ENCODE measurements around the gene MICAL2.

The MICAL2 gene

DNA sequence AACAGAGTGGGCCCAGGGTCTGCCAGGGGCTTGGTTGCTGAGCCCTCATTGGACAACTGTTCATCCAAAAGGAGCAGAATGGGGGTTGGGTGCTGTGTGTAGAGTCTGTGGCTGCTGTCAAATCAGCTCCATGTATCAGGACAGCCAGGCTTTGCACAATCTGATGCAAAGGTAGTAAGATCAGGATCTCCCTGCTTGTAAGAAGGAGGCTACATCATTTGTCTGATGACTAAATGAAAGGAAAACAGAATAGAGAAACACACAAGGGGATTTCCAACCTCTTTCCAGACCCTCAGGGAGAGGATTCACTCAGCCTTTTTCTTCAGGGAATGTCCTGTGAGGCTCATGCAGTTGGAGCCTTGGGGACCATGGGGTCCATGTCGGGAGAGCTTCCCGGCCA is 7.2 kb downstream of the MICAL2 start:
- no peak for DNase-seq (ENCODE audit: low read depth in 3 of 3)

DNA sequence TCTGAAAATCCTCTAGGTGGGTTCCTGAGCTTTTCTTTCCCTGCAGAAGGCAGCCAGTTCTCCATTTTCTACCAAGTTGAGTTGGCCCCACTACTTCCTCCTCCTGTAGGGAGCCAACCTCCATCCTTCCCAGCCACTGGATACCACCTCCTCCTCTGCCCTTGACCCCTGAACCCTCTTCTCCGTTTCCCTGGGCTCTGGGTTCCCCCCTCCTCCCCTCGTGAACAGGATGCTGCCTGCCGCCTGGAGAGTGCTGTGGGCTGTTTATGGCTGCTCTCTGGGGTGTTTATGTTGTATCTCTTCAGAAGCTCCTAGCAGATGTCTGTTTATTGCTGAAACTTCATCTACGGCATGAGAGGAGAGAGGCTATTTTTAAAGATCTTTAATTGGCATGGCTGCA is 8.6 kb downstream of the MICAL2 start:
- DNase-seq (ENCODE audit: low read depth in 3 of 3) = no peak

DNA sequence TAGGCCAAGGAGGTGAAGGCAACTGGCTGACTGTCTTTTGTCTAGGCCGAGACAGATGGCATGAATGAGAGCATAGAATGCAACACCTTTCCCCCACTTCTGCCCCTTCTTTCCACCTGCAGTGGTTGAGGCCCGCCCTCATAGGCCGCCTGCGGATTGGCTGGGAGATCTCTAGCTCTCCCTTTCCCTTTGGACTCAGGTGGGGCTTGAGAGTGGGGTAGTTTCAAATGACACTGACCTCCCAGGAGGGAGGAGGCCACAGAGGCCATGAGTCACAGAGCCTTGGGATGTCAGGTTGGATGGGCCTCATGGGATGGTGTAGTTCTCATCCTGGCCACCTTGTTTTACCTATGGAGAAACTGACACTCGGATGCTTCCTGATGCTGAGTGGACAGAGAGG is 9.1 kb downstream of the MICAL2 start:
- no peak for DNase-seq (ENCODE audit: low read depth in 3 of 3)

DNA sequence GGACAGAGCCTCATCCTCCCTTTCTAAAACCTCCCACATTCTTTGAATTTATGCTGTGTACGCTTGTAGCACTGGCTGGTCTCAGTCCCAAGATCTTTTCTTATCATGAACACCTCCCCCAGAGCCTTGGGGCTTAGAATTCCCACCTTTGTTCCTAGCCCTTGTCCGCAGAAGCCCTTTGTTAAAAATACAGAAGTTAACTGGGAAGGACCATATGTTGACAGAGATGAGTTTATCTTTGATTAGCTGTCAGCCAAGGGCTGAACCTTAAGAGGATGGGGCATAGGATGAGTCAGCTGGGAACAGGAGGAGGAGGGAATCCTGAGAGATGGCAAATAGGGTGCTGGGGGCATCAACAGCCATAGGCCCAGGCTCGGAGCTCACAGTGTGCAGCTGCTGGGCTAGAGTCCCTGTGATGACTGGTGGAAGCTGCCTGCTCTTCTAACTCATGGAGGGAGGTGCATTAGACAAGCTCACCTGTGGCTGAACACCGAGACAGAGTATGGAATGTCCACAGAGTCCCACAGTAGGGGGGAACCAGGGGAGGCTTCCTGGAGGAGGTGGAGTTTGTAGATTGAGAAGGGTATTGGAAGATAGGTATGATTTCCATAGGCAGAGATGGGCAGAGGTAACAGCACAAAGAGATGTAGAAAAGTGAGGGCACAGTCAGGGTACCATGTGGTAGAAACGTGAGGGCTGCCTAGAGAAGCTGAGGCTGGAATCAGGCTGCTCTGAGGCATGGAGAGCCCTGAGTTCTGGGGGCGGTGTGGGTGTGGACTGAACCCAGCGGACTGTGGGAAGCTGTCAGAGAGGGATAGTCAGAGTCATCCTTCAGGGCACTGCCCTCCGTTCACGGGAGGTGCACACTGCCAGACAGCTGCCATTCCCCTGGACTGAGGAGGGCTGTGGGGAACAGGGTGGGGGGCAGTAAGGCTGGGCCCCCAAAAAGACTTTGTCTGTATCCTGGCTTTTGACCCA is 9.9 kb downstream of the MICAL2 start:
- no peak for DNase-seq (ENCODE audit: low read depth in 3 of 3)

DNA sequence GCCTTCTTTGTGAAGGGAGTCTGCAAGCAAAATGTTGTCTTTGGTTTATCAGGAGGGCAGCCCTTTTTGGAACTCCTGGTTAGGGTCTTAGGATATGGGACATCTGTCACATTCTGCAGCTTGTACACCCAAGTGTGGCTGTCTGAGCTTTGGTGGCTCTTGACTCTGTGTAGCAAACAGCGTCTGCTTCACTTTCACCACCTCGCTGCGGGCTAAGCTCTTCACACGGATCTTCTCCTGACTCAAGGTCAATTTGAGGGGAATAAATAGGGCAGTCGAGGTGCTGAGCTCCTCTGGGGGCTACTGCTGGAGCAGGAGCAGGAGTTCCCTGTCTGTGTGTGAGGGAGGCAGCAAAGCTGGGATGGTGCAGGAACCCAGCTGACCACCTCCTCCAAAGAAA is 10.6 kb downstream of the MICAL2 start:
- DNase-seq (ENCODE audit: low read depth in 3 of 3) = no peak

DNA sequence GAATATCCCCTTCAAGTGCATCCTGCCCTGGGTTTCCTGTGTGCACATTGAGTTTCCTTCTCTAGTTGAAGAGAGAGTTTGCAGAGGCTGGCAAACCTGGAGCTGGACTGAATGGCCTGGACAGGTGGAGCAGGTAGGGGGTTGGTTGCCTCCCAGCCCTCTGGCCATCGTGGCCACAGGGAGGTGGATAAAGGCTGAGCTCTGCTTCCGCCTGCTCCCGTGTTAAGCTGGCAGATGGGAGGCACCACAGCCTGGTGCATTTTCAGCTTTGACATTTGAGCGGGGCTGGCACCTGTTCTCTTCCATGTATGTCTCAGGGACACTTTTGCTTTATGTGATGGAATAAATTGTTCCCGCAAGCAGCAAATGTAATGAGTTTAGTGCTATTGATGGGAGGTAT is 11.1 kb downstream of the MICAL2 start:
- DNase-seq (ENCODE audit: low read depth in 3 of 3) = no peak

DNA sequence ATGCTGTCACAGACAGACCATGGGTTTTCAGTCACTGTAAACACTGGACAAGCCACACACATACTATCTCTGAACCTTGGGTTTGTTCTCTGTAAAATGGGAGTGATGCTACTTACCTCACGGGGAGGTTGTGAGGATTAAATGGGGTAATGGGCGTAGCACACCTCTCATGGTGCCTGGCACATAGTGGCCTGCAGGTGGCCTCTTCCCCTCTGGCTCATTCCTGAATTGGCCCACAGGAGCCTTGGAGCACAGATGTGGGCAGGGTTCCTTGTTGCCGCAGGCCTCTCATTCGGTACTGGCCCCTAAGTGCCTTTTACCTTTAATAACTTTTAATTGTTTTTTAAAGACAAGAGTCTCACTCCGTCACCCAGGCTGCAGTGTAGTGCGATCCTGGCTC is 11.7 kb downstream of the MICAL2 start:
- DNase-seq (ENCODE audit: low read depth in 3 of 3) = no peak

DNA sequence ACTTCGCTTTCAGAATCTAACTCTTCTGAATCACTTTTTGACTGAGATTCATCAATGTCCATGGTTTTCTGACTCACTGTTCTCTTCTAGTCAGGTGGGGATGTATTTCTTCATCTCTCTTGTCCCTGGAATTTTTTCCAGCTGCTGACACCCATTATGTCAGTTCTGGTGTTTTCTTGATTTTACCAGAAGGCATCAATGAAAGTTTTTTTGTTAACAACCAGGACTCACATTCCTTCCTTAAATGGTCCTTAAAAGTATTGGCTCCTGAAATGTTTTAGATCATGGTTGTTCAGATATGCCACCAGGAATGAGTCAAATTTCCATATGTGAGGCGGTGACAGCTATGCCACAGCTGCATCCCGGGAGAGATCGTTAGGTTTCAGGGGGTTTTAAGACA is 12.9 kb downstream of the MICAL2 start:
- no peak for DNase-seq (ENCODE audit: low read depth in 3 of 3)

DNA sequence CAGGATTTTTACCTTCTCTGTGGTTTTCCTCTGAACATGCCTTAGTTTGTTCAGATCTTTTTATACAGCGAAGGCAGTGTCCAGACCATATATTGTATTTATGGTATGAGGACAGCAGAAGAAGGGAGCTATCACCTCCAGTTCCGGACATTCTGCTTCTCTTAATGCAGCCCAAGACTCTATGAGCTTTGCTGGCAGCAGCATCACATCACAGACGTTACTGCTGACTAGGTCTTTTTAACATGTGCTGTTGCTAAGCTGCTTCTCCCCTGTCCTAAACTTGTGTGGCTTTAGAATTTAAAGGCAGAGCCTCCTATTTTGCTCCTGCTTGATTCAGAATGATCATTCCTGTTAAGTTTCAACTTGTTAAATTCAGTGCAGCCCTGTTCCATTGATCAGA is 13.4 kb downstream of the MICAL2 start:
- no peak for DNase-seq (ENCODE audit: low read depth in 3 of 3)

DNA sequence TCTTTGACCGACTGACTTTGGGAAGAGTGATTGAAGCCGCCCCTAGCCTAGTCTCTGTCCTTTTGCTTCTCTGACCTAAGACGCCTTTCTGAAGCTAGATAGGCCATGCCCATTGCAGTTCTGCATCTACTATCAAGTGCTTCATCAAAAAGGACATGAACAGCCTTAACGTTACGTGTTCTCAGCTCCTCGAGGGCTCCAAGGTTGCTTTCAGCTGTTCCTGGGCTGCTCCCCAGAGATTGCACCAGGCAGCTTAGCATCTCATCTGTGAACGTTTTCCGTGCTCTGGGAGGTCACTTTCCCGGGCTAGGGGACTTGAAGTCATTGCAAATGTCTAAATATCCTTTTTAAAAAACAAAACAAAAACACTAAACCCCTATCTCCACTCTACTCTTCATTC is 13.9 kb downstream of the MICAL2 start:
- no peak for DNase-seq (ENCODE audit: low read depth in 3 of 3)

DNA sequence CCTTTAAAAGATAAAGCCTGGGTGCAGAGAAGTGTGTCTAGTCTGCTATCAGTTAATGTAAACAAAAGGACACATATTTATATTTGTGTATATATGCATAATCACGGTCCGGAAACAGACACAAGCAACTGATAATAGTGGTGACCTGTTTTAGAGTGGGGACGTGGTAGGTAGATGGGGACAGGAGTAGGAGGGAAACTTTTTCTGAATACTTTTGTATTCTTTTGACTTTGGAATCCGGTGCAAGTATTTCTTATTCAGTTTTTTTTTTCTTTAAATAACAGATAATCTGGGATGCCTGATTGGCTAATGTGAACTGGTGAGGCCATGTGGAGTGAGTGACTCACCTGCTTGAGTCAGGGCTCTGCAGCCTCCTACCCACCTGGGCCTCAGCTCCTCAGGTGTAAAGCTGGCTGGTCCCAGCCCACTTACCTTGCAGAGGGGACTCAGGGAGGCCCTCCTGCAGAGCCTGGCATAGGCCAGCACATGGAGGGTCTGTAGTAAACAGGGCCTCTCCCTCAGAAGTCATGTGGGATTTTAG is 15.3 kb downstream of the MICAL2 start:
- DNase-seq (ENCODE audit: low read depth in 3 of 3) = no peak

DNA sequence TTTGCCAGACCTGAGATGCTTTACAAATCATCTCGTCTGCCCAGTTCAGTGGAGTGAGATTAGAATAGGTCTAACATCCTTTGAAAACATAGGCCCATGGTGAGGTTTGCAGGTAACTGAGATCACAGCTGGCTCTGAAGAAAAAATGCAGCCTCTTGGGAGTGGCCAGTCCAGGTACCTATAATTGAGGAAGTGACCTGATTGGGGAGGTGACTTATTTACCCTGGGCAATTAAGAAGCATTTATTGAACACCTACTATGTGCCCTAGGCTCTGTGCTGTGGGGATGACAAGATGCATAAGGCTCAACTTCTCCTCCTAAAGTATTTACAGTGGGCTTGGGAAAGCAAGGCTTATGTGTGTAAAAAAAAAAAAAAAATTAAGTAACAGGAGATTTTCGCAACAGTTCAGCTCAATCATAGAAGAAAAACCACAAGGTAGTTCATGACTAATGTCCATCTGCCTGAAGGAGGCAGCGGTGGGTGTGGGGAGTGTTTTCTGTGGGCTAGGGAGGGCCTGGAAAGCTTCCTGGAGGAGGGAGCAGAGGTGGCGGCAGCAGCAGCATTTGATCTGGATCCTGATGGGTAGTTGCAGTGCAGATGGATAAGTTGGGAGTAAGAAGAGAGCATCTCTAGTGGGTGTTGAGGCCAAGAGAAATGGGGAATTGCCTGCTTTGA is 16.1 kb downstream of the MICAL2 start:
- no peak for DNase-seq (ENCODE audit: low read depth in 3 of 3)

DNA sequence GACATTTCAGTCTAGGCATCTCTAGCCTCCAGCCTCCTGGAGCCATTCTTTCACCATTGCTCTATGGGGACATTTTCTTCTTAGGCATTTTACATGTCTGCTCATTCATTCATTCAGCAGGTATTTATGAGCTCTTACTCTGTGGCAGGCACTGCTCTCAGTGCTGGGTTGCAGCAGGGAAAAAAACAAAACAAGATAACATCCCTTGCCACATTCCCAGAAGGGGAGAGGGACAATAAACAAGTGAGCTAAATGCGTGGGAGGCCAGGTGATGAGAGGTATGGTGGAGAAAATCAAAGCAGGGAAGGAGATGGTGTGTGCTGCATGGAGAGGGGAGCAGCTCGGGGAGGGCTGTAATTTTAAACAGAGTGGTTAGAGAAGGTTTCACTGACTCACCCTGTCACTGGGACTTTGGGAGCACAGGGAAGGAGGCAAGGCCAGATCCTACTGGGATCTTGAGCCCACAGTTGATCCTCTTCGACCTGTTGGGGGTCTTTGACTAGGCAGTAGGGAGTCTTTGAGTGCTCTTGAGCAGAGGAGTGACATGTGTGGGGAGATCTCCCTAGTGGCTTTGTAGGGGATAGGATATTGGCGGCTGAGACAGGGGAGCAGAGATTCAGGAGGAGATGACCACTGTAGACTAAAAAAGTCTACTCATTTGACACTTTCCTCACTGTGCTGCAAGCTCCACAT is 17.0 kb downstream of the MICAL2 start:
- DNase-seq (ENCODE audit: low read depth in 3 of 3) = no peak

DNA sequence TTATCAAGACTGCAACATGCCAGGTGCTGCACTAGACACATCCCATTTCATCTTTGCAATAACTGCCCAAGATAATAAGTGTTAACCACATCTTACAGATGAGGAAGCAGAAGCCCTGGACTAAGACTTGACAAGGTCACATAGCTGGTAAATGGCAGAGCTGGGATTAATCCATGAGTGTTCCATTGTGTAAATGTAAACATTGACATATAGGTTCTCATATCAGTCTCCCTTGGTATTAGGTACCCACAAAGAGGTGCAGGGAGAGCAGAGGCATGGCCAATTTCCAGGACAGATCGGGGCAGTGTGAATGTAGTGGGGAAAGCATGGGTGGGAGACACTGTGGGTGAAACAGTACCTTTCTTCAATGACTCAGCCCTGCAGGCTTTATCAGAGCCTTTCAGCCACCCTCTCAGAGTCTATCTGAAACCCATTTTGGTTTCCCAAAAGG is 17.9 kb downstream of the MICAL2 start:
- DNase-seq (ENCODE audit: low read depth in 3 of 3) = no peak

DNA sequence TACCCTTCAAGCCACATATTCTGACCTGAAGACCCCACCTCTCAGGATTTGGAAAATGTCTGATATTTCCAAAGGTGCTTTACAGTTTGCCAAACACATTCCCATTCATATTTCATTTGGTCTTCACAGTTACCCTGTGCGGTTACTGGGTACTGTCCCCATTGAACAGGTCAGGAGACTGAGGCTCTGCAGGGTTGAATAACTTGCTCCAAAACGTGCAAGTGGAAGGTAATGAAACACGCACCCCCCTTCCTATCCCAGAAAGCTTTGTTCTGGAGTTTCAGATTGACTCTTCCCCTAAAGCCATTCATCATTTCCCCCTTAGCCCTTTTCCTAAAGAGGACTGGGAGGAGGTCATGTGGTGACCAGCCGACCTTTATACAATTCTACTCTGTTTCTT is 18.8 kb downstream of the MICAL2 start:
- no peak for DNase-seq (ENCODE audit: low read depth in 3 of 3)

DNA sequence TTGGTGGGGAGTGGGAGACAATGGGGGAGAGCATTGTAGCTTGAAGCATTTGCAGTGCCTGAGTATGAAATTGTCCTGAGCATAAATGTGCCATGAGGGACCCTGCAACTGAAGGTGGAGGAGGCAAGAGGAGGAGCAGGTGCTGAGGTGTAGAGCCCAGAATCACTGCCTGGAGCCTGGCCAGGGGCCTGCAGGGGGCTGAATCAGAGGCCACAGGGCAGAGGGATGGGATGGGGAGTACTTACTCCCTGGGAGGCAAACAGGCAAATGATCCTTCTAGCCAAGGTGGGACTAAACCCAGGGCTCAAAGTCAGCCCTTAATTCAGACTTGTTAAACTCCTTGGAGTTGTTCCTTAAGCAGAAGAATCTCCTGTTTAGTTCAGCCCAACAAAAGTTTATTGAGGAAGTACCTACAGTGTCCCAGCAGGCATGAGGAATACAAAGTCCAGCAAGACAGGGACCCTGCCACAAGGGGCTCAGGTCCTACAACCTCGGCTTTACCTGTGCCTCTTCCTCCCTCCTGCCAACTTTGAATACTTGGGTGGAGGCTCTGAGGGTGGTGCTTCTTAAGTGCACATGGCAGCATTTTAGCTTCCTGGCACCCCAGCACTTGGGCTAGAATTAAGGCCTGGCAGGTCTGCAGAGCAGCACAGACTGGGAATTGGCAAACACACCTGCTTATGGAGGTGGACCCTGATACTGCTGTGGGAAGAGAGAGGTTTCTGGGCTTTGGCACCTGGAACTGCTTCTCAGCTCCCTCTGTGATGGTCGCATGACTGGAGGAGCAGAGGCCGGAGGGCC is 20.0 kb downstream of the MICAL2 start:
- DNase-seq (ENCODE audit: low read depth in 3 of 3) = no peak

DNA sequence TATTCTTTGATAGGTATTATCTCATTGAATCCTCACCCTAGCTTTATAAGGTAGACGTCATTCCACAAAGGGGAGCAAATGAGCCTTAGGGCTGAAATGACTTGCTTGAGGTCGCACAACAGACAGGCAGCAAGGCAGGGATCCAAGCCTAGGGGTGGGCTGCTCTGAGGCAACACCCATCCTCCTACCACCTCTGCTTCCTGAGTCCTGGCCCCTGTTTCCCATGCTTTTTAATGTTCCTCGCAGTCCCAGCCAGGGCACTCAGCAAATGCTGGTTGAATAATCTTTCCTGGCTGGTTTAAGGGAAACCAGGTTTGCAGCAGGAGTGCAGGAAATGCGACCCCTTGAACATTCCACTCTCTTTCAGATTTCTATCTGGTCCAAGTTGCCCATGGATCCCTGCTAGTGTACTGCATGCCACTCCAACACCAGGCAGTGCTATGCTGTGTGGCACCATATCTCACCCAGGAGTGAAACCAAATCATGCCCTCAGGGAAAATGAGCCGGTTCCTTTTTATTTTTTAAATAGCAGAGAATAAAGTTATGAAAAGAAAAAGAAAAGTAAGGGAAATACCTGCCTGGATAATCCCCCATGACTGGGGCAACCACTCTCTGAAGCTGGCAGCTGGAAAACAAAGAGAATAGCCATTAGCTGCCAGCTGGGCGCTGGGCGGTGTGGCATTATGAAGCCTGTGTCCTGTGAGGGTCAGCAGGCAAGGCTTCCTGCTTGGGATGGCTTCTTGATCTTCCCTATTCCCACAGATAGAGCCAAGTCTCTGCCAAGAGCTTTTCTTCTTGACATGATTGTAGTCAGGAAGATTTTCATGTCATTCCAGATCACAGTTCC is 21.8 kb downstream of the MICAL2 start:
- DNase-seq (ENCODE audit: low read depth in 3 of 3) = no peak

DNA sequence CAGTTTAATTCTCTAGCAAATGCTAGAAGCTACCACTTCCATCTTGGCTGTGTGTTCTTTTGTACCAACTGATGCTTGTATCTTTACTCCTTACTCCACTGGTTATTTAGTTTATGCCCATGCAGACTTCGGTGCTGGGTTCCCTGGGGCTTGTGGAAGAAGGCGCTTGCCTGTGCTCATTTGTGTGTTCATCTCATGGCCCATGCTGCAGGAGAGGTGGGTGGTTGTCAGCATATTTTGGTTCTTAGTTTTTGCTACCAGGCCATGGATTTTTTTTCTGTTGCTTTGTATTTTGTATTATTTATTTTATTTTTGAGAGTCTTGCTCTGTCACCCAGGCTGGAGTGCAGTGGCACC is 22.4 kb downstream of the MICAL2 start:
- no peak for DNase-seq (ENCODE audit: low read depth in 3 of 3)

DNA sequence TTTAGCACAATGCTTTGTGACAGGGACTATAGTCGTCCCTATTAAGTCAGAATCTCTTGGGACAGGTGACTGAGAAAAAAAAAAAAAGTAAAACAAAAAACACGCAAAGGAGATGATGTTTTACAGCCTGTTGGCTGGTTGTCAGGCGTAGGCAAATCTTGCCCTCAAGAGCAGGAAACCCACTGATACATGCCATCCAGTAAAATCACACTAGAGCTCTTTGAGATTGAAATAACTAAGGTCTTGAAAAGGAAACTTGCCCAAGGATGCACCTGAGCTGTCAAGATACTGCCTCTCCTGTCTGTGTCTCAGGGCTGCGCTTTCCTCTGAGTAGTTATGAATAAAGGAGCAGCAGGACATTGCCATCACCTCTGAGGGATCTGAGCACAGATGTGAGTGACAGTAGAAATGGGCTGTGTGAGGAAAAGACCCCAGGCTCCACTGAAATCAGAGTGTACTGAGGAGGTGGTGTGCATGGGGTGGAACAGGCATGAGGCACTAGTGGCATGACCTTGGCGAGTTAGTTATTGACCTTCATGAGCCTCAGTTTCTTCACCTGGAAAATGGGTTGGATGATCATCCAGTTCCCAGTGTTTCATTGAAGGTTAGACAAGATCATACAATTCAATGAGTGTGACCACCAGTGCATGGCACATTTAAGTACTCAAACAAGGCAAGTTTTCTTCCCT is 23.3 kb downstream of the MICAL2 start:
- DNase-seq (ENCODE audit: low read depth in 3 of 3) = no peak

DNA sequence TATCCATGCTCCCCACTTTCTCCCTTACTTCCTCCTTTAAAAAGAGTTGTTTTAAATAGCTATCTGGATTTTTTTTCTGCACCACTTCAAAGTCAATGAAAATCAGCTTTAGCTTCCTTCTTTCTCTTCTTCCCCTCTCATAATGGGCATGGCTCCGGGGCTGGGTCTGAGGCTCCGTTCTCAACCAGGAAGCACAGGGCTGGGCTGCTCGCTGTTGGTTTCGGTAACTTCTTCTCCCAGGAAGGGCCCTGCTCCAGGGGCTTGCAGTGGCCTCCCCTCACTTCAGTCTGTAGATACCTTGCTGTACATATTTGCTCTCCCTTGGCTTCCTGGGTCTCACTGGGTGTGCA is 23.8 kb downstream of the MICAL2 start:
- no peak for DNase-seq (ENCODE audit: low read depth in 3 of 3)
